GM19099 (cell line): ENCODE measurements around the gene TSSC4.

ENCODE experiments used
- POLR2A ChIP-seq: IDR thresholded peaks from 3 replicates; pipeline ENCODE4 v1.6.1; 2011; ENCODE audit warnings: low read depth; ENCODE audit not compliant: insufficient read length; ENCODE audit errors: extremely low read depth

Gene TSSC4

GRCh38 chr11:2423157-2424025, 22.8 kb downstream of the TSSC4 start:
- TF ChIP-seq POLR2A, result no peak

GRCh38 chr11:2424811-2425495, 24.4 kb downstream of the TSSC4 start:
- TF ChIP-seq POLR2A, result no peak

- no peak for TF ChIP-seq POLR2A
These were observed 25.0 kb downstream of the TSSC4 start for GRCh38 chr11:2425506-2425905.

- no peak for TF ChIP-seq POLR2A
These were observed 25.7 kb downstream of the TSSC4 start for GRCh38 chr11:2426221-2426620.

GRCh38 chr11:2426826-2427521, 26.4 kb downstream of the TSSC4 start:
- TF ChIP-seq POLR2A, result no peak

- no peak for TF ChIP-seq POLR2A
These were observed 27.3 kb downstream of the TSSC4 start for GRCh38 chr11:2427721-2428321.

- no peak for TF ChIP-seq POLR2A
These were observed 27.8 kb downstream of the TSSC4 start for GRCh38 chr11:2428322-2428795.

- no peak for TF ChIP-seq POLR2A
These were observed 30.8 kb downstream of the TSSC4 start for GRCh38 chr11:2431395-2431794.

GRCh38 chr11:2432171-2432621, 31.6 kb downstream of the TSSC4 start:
- TF ChIP-seq POLR2A, result no peak

- TF ChIP-seq POLR2A, result no peak
These were observed 32.1 kb downstream of the TSSC4 start for GRCh38 chr11:2432628-2433071.

GRCh38 chr11:2433106-2433925, 32.8 kb downstream of the TSSC4 start:
- no peak for TF ChIP-seq POLR2A

- no peak for TF ChIP-seq POLR2A
These were observed 33.5 kb downstream of the TSSC4 start for GRCh38 chr11:2434008-2434407.

- TF ChIP-seq POLR2A, result no peak
These were observed 34.1 kb downstream of the TSSC4 start for GRCh38 chr11:2434506-2435255.
